ENCODE data around the gene CDK18.

The CDK18 gene

DNA sequence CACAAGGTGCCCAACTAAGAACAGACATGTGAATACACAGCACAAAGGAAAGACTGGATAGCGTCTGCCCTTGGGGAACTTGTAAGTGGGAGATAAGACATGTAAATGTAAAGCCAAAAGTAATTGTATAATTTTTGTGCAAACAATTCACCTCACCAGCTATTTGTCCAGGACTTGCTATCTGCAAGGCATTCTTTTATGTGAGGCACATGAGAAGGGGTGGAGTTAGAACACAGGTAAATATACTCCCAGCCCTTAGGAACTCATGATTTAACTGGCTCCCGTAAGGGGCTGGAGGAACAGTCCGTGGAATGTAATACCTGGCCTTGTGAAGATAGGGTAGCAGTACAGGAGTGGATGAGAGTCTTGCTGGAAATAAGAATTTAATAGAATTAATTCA, 61.3 kb downstream of the CDK18 start:
- TF ChIP-seq TCF12 (IDR thresholded peaks at IDR 0.05; ENCODE audit: low read depth) = no peak
- no peak for TF ChIP-seq EP300 (IDR thresholded peaks at IDR 0.05; ENCODE audit: borderline replicate concordance)
- TF ChIP-seq NFIC (IDR thresholded peaks at IDR 0.05) = no peak
- no peak for TF ChIP-seq TEAD4 (IDR thresholded peaks at IDR 0.05)
- TF ChIP-seq FOXM1 (IDR thresholded peaks at IDR 0.05; ENCODE audit: borderline replicate concordance, low read depth) = no peak
- TF ChIP-seq RAD21 (IDR thresholded peaks at IDR 0.05; ENCODE audit: low read depth) = no peak
- TF ChIP-seq YY1 (IDR thresholded peaks at IDR 0.05; ENCODE audit: low read depth) = no peak
- no peak for TF ChIP-seq EGR1 (IDR thresholded peaks at IDR 0.05)

DNA sequence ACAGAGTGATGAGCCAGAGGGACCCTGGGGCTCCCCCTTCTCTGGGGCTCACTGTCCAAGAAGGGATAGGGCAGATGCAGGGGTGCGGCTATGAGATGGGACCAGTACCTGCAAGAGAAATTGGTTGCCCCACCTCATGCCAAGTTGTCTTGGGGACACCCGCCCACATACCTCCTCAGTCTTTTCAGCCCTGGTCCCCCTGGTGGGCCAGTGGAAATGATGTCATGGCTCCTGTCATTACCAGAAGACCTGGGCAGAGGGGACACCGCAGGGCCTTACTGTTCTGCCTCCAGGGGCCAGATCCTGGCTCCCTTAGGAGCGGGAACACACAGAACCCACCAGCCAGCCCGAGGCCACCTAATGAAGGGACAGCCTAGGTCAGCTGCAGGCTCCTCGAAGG, 63.2 kb downstream of the CDK18 start:
- no peak for TF ChIP-seq ZBTB7A (IDR thresholded peaks at IDR 0.05; ENCODE audit: low read depth)
- TF ChIP-seq, protein P1, sequence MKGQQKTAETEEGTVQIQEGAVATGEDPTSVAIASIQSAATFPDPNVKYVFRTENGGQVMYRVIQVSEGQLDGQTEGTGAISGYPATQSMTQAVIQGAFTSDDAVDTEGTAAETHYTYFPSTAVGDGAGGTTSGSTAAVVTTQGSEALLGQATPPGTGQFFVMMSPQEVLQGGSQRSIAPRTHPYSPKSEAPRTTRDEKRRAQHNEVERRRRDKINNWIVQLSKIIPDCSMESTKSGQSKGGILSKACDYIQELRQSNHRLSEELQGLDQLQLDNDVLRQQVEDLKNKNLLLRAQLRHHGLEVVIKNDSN (IDR thresholded peaks at IDR 0.05) = no peak
- no peak for TF ChIP-seq EP300 (IDR thresholded peaks at IDR 0.05; ENCODE audit: borderline replicate concordance)
- no peak for TF ChIP-seq TAF1 (IDR thresholded peaks at IDR 0.05; ENCODE audit: low read depth)
- TF ChIP-seq TCF12 (IDR thresholded peaks at IDR 0.05; ENCODE audit: low read depth) = no peak
- TF ChIP-seq YY1 (IDR thresholded peaks at IDR 0.05; ENCODE audit: low read depth) = no peak
- TF ChIP-seq FOXM1 (IDR thresholded peaks at IDR 0.05; ENCODE audit: borderline replicate concordance, low read depth) = no peak
- TF ChIP-seq CEBPB (IDR thresholded peaks at IDR 0.05) = no peak
- TF ChIP-seq, protein P2, sequence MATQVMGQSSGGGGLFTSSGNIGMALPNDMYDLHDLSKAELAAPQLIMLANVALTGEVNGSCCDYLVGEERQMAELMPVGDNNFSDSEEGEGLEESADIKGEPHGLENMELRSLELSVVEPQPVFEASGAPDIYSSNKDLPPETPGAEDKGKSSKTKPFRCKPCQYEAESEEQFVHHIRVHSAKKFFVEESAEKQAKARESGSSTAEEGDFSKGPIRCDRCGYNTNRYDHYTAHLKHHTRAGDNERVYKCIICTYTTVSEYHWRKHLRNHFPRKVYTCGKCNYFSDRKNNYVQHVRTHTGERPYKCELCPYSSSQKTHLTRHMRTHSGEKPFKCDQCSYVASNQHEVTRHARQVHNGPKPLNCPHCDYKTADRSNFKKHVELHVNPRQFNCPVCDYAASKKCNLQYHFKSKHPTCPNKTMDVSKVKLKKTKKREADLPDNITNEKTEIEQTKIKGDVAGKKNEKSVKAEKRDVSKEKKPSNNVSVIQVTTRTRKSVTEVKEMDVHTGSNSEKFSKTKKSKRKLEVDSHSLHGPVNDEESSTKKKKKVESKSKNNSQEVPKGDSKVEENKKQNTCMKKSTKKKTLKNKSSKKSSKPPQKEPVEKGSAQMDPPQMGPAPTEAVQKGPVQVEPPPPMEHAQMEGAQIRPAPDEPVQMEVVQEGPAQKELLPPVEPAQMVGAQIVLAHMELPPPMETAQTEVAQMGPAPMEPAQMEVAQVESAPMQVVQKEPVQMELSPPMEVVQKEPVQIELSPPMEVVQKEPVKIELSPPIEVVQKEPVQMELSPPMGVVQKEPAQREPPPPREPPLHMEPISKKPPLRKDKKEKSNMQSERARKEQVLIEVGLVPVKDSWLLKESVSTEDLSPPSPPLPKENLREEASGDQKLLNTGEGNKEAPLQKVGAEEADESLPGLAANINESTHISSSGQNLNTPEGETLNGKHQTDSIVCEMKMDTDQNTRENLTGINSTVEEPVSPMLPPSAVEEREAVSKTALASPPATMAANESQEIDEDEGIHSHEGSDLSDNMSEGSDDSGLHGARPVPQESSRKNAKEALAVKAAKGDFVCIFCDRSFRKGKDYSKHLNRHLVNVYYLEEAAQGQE (IDR thresholded peaks at IDR 0.05; ENCODE audit: low read depth) = no peak
- TF ChIP-seq, protein P3, sequence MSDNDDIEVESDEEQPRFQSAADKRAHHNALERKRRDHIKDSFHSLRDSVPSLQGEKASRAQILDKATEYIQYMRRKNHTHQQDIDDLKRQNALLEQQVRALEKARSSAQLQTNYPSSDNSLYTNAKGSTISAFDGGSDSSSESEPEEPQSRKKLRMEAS (IDR thresholded peaks at IDR 0.05) = no peak
- TF ChIP-seq CREB1 (IDR thresholded peaks at IDR 0.05; ENCODE audit: low read depth) = no peak
- TF ChIP-seq NFIC (IDR thresholded peaks at IDR 0.05) = no peak
- TF ChIP-seq RAD21 (IDR thresholded peaks at IDR 0.05; ENCODE audit: low read depth) = no peak
- no peak for TF ChIP-seq EGR1 (IDR thresholded peaks at IDR 0.05)
- TF ChIP-seq TEAD4 (IDR thresholded peaks at IDR 0.05) = no peak

DNA sequence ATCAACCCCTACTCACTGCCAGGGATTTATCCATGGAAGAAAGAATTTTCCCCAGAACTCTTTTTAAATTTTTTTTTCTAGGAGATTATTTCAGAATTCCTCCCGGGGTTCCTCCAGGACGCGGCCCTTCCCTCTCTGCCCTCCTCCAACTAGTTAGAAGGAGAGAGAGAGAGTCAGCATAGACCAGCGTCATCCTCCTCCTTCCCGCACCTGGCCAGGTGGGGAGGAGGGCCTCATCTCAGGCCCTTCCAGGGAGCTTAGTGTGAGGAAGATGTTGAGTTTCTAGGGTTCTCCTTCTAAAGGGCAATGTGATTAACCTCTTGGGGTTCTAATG, 63.6 kb downstream of the CDK18 start:
- TF ChIP-seq EGR1 (IDR thresholded peaks at IDR 0.05) (no peak), FOXM1 (IDR thresholded peaks at IDR 0.05; ENCODE audit: borderline replicate concordance, low read depth) (no peak), EP300 (IDR thresholded peaks at IDR 0.05; ENCODE audit: borderline replicate concordance) (no peak), TEAD4 (IDR thresholded peaks at IDR 0.05) (no peak), YY1 (IDR thresholded peaks at IDR 0.05; ENCODE audit: low read depth) (no peak), ZBTB7A (IDR thresholded peaks at IDR 0.05; ENCODE audit: low read depth) (no peak), TCF12 (IDR thresholded peaks at IDR 0.05; ENCODE audit: low read depth) (no peak), CEBPB (IDR thresholded peaks at IDR 0.05) (no peak), CREB1 (IDR thresholded peaks at IDR 0.05; ENCODE audit: low read depth) (no peak), TAF1 (IDR thresholded peaks at IDR 0.05; ENCODE audit: low read depth) (no peak), NFIC (IDR thresholded peaks at IDR 0.05) (no peak), RAD21 (IDR thresholded peaks at IDR 0.05; ENCODE audit: low read depth) (no peak)
- TF ChIP-seq, protein P1 (IDR thresholded peaks at IDR 0.05) = no peak
- TF ChIP-seq, protein P3 (IDR thresholded peaks at IDR 0.05) = no peak
- TF ChIP-seq, protein P2 (IDR thresholded peaks at IDR 0.05; ENCODE audit: low read depth) = no peak

DNA sequence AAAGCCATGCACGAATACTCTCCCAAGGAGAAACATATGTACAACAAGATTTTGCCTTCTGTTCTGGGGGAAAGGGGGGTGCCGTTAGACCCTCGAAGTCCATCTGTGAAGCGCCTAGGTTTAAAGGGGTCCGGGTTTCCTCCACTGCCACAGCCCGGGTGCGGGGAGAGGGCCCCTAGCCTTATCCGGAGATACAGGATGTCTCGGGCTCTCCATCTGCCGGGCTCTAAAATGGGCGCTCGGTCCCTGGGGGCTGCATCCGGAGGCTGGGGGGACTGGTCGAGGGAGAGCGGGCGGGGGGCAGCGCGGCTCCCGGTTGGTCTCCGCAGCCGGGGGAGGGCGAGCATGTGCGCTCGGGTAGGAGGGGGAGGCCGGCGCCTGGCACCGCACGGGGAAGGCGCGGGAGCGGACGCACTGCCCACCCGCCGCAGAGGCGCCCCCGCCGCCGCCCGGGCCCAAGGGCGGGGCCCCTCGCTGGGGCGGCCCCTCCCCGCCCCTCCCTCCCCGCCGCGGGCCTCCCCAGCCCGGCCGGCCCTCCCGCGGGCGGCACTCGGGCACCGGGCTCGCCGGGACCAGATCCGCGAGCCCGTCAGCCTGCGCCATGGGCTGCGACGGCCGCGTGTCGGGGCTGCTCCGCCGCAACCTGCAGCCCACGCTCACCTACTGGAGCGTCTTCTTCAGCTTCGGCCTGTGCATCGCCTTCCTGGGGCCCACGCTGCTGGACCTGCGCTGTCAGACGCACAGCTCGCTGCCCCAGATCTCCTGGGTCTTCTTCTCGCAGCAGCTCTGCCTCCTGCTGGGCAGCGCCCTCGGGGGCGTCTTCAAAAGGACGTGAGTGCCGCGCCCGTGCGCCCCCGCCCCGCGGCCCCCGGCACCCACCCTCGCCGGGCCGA, 64.2 kb downstream of the CDK18 start:
- TF ChIP-seq RAD21 (IDR thresholded peaks at IDR 0.05; ENCODE audit: low read depth) = no peak
- TF ChIP-seq TCF12 (IDR thresholded peaks at IDR 0.05; ENCODE audit: low read depth) = no peak
- TF ChIP-seq, protein P3 (IDR thresholded peaks at IDR 0.05) = no peak; the same call in 1 of the 2 replicates
- TF ChIP-seq ZBTB7A (IDR thresholded peaks at IDR 0.05; ENCODE audit: low read depth) = no peak
- no peak for TF ChIP-seq TEAD4 (IDR thresholded peaks at IDR 0.05)
- TF ChIP-seq EGR1 (IDR thresholded peaks at IDR 0.05) = no peak
- TF ChIP-seq, protein P1 (IDR thresholded peaks at IDR 0.05) = no peak
- no peak for TF ChIP-seq TAF1 (IDR thresholded peaks at IDR 0.05; ENCODE audit: low read depth)
- no peak for TF ChIP-seq CREB1 (IDR thresholded peaks at IDR 0.05; ENCODE audit: low read depth)
- TF ChIP-seq, protein P2 (IDR thresholded peaks at IDR 0.05; ENCODE audit: low read depth) = no peak
- TF ChIP-seq EP300 (IDR thresholded peaks at IDR 0.05; ENCODE audit: borderline replicate concordance) = no peak
- TF ChIP-seq CEBPB (IDR thresholded peaks at IDR 0.05) = no peak
- TF ChIP-seq NFIC (IDR thresholded peaks at IDR 0.05) = no peak
- TF ChIP-seq FOXM1 (IDR thresholded peaks at IDR 0.05; ENCODE audit: borderline replicate concordance, low read depth) = no peak
